ENCODE measurements around the gene HIF3A.
"Not testable (repeated sequence)": the region's sequence is repeated elsewhere in the genome, so short reads cannot be mapped to it uniquely, and the experiment has no call there.

HIF3A gene

GRCh38 chr19:46295401-46296201 lies 1.2 kb upstream of the HIF3A start:
- DNase-seq = no peak

DNA sequence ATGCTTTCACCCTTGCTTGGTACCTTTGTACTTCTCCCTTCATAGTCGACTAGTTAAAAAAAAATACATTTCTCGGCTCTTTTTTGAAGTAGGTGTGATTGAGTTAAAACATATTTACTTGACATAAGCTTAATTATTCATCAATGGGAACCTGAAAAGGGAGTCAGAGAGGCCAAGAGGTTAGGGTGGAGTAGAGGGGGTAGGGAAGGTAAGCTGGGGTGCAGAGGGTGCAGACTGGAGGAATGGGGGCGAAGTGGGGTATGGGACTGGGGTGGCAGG lies 701 bp upstream of the HIF3A start:
- DNase-seq = no peak

DNA sequence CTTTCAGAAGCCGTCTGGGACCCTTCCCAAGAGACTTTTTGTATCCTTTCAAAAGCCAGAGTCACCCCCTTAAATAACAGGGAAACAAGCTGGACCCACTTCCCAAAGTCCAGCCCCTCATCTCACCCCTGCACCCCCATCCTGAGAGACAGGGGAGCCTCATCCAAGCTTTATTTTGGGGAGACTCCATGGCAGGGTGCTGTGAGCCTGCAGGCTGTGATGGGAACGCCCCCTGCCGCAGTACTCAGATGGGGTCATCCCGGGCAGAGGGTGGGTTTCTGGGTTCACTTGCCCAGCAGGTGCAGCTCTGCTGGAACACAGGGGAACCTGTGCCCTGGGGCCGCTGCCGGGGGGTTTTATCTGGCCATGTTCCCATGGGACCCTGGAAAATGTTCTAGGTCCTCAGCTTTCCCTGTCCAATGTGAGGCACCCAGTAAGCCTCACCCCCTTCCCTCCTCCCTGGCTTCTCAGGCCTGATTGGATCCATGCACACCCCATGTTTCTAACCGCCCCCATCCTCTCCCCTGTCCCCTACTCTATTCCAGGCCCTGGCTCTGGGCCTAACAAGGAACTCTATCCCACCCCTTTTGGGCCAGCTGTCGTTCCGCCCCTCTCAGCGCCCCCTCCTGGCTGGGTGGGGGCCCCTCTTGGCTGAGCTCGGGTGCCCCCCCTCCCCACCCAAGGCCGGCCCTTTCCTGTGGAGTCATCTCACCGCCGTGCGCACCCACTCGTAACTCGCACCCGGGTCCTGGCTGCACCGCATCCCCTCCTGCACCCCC lies 1.0 kb downstream of the HIF3A start:
- DNase-seq = no peak

GRCh38 chr19:46298479-46299003 lies 1.7 kb downstream of the HIF3A start:
- DNase-seq = no peak

GRCh38 chr19:46299004-46299509 lies 2.2 kb downstream of the HIF3A start:
- DNase-seq = peak; percentile 12

GRCh38 chr19:46299695-46300094 lies 2.9 kb downstream of the HIF3A start:
- DNase-seq = no peak

DNA sequence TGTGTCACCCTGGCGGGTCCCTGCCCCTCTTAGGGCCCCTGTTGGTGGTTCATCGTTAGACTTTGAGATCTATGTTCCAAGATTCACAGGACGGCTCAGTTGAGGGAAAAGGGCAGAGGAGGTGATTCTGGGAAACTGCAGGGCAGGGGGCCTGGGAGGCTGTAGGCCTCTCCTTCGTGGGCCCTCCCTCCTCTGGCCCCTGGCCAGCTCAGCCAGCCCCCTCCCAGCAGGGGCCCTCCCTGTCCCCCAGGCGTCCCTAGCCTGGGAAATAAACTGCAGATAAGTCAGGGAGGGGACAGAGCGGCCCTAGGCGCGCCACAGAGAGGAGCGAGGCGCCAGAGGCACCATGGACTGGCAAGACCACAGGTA lies 6.5 kb downstream of the HIF3A start:
- no peak for DNase-seq

GRCh38 chr19:46303691-46304397 lies 7.0 kb downstream of the HIF3A start:
- no peak for DNase-seq

DNA sequence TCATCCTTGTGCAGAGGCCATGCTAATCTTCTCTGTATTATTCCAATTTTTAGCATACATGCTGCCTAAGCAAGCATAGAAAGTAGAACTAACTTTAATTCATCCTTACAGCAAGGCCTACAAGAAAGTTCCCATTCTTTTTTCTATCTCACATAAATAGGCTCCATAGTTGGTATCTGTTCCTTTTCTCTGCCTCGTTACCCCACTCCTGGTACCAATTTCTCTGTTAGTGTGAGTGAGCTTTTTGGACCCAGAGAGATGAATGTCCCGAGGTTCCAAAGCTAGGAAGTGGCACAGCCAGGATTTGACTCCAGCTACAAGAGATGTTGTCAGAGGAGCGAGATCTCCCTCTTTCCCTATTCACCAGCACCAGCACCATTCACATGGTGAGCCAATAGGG lies 9.7 kb downstream of the HIF3A start:
- DNase-seq = no peak

DNA sequence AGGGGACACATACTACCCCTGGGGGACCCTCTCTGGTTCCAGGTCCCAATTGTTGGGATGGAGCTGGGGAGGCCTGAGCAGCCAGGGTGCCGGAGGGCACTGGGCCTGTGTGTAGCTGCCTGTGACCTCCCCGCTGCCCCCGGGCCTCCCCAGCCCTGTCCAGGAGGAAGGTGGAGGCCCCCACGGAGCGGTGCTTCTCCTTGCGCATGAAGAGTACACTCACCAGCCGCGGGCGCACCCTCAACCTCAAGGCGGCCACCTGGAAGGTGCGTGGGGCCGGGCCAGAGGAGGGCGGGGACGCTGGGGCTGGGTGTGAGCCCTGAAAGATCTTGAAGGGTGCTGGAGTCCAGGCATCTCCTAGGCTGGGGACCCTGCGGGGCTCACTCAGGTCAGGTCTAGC lies 11.7 kb downstream of the HIF3A start:
- DNase-seq = no peak

GRCh38 chr19:46309056-46309455 lies 12.2 kb downstream of the HIF3A start:
- DNase-seq = no peak

- no peak for DNase-seq
Measured at GRCh38 chr19:46311444-46311843, 14.6 kb downstream of the HIF3A start.

DNA sequence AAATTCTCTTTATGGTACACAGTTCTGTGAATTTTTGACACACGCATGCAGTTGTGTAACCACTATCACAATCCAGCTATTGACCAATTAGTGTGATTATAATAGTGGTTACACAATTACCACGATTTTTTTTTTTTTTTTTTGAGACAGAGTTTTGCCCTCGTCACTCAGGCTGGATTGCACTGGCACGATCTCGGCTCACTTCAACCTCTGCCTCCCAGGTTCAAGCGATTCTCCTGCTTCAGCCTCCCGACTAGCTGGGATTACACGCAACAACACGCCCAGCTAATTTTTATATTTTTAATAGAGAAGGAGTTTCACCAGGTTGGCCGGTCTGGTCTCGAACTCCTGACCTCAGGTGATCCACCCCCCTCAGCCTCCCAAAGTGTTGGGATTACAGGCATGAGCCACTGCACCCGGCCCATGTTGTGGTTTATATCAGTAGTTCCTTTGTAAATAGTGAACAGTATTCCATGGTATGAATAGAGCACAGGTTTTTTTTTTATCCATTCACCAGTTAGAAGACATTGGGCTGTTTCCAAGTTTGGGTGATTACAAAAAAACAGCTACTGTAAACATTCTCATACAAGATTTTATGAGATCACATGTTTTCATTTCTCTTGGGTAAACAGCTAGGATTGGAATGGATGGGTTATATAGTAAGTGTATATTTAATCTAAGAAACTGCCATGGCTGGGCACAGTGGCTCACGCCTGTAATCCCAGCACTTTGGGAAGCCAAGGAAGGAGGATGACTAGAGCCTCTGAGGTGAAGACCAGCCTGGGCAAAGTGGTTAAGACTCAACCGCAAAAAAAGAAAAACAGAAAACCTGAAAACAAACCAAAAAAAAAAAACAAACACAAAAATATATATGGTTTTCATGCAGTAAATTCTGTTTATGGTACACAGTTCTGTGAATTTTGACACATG lies 17.0 kb downstream of the HIF3A start:
- not testable (repeated sequence) for DNase-seq

GRCh38 chr19:46317339-46317738 lies 20.5 kb downstream of the HIF3A start:
- DNase-seq = no peak

GRCh38 chr19:46319613-46320012 lies 22.8 kb downstream of the HIF3A start:
- DNase-seq = no peak

GRCh38 chr19:46320559-46320958 lies 23.7 kb downstream of the HIF3A start:
- DNase-seq = no peak

- DNase-seq = no peak
Measured at GRCh38 chr19:46321653-46322052, 24.8 kb downstream of the HIF3A start.

DNA sequence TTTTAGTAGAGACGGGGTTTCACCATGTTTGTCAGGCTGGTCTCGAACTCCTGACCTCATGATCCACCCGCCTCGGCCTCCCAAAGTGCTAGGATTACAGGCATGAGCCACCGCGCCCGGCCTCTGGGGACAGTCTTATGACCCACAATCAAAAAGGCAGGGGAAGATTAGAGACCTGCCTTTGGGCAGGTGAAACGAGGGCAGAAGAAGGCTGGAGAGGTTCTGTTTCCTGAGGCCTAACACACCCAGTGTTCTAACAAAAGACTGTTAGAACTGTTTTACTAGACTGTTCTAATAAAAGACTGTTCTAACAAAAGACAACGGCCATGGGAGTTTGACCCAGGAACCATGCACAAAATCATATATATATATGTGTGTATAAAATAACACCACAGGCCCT lies 26.4 kb downstream of the HIF3A start:
- not testable (repeated sequence) for DNase-seq

- DNase-seq = no peak
Measured at GRCh38 chr19:46324277-46324676, 27.4 kb downstream of the HIF3A start.

DNA sequence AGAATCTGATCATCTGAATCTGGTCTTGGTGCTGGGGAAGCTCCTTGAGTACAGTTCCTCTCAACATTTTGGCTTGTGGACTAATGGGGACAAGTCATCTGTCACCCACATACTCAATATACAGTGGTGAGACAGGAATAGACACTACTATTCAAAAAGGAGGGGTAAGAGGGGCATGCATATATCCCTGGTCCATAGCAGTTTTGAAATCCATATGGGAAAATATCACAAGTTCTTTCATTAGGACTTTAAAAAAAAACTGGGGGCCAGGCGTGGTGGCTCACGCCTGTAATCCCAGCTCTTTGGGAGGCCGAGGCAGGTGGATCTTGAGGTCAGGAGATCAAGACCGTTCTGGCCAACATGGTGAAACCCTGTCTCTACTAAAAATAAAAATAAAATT lies 29.8 kb downstream of the HIF3A start:
- no peak for DNase-seq

GRCh38 chr19:46328079-46328478 lies 31.2 kb downstream of the HIF3A start:
- no peak for DNase-seq

- no peak for DNase-seq
Measured at GRCh38 chr19:46330319-46330918, 33.6 kb downstream of the HIF3A start.

All from T1000 (cell line).